Thoracic aorta (tissue), 2 donors: ENCODE results near the gene PSMC5. TPM values are rescaled to one million over a fixed set of nuclear protein-coding genes. Genes with fewer than 3 reads are reported as not detected.

Source experiments
- ATAC-seq: fragments of 150-250 bp; one replicate; pipeline ENCODE4 v1.8.0; 2017; ENCODE audit warnings: low read depth; ENCODE audit not compliant: insufficient number of reproducible peaks, low FRiP score
- DNase-seq: peaks from one replicate; pipeline ENCODE4 v3.0.0-alpha.2; 2020; ENCODE audit warnings: low spot score
- H3K27ac ChIP-seq, 2 donors: fragments of 200-600 bp; sonication (generic); 1 replicate in 1 of 2; 2 replicates in 1 of 2; pipeline ENCODE4 v1.5.1; 2016; ENCODE audit warnings: mild to moderate bottlenecking in 2 of 2, moderate library complexity in 2 of 2
- H3K27me3 ChIP-seq: fragments of 200-600 bp; sonication (generic); replicated peaks from 2 replicates; pipeline ENCODE4 v1.6.0; 2016; ENCODE audit warnings: mild to moderate bottlenecking; ENCODE audit not compliant: insufficient read depth
- H3K36me3 ChIP-seq: fragments of 200-600 bp; sonication (generic); one replicate; pipeline ENCODE4 v1.5.1; 2016
- H3K4me1 ChIP-seq, 2 donors: fragments of 200-600 bp; sonication (generic); 1 replicate in 1 of 2; 2 replicates in 1 of 2; pipeline versions ENCODE4 v1.5.1 to v1.6.0; 2016; ENCODE audit warnings: low read depth in 2 of 2, mild to moderate bottlenecking in 1 of 2; ENCODE audit not compliant: control insufficient read depth in 1 of 2
- H3K4me3 ChIP-seq: fragments of 200-600 bp; sonication (generic); 2 replicates; pipeline ENCODE4 v1.5.1; 2016; ENCODE audit warnings: mild to moderate bottlenecking
- H3K9me3 ChIP-seq: fragments of 200-600 bp; sonication (generic); 2 replicates; pipeline ENCODE4 v1.5.1; 2016
- total RNA-seq, 2 donors: library from RNA; depleted of rRNA; stranded (reverse); fragments of >200 nt; gene quantifications; one replicate each; pipeline versions ENCODE4 v1.1.0 to v1.2.3, GENCODE V29; 2016
- TF ChIP-seq, protein P1 (sequence below): fragments of 200-600 bp; sonication (generic); IDR thresholded peaks from one replicate; pipeline ENCODE4 v1.5.1; 2019; ENCODE audit warnings: antibody characterized with exemption

Gene PSMC5
- total RNA-seq, 2 donors from 2014 or later: 58.5 to 76.1 TPM

- Histone ChIP-seq H3K27me3 (no peaks in the 10 kb centered on the region), H3K4me1 (no peaks in the 10 kb centered on the region), H3K4me3 (no peak overlapping the region), H3K27ac (no peak overlapping the region), H3K36me3 (peaks cover 96% of the 10 kb centered on the region), H3K9me3 (no peaks in the 10 kb centered on the region)
- TF ChIP-seq, protein P1, sequence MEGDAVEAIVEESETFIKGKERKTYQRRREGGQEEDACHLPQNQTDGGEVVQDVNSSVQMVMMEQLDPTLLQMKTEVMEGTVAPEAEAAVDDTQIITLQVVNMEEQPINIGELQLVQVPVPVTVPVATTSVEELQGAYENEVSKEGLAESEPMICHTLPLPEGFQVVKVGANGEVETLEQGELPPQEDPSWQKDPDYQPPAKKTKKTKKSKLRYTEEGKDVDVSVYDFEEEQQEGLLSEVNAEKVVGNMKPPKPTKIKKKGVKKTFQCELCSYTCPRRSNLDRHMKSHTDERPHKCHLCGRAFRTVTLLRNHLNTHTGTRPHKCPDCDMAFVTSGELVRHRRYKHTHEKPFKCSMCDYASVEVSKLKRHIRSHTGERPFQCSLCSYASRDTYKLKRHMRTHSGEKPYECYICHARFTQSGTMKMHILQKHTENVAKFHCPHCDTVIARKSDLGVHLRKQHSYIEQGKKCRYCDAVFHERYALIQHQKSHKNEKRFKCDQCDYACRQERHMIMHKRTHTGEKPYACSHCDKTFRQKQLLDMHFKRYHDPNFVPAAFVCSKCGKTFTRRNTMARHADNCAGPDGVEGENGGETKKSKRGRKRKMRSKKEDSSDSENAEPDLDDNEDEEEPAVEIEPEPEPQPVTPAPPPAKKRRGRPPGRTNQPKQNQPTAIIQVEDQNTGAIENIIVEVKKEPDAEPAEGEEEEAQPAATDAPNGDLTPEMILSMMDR: no peak
- DNase-seq (no peak), ATAC-seq (no peak)
These were observed 11.1 kb upstream of the PSMC5 start for GRCh38 chr17:63816123-63816522.

- H3K9me3 ChIP-seq: no peaks in the 10 kb centered on the region
- H3K36me3 ChIP-seq: peaks cover 96% of the 10 kb centered on the region
- no peak for ATAC-seq
These were observed 10.6 kb upstream of the PSMC5 start for GRCh38 chr17:63816669-63817068.

GRCh38 chr17:63817736-63818385 lies 9.4 kb upstream of the PSMC5 start:
- H3K4me3 ChIP-seq: no peak overlapping the region
- DNase-seq (no peak), ATAC-seq (no peak)

More at GRCh38 chr17:63816669-63817068, 10.6 kb upstream of the PSMC5 start:
- Histone ChIP-seq H3K27ac (no peak overlapping the region), H3K4me1 (no peaks in the 10 kb centered on the region), H3K27me3 (no peaks in the 10 kb centered on the region), H3K4me3 (no peak overlapping the region)
- DNase-seq: no peak
- TF ChIP-seq, protein P1: no peak

DNA sequence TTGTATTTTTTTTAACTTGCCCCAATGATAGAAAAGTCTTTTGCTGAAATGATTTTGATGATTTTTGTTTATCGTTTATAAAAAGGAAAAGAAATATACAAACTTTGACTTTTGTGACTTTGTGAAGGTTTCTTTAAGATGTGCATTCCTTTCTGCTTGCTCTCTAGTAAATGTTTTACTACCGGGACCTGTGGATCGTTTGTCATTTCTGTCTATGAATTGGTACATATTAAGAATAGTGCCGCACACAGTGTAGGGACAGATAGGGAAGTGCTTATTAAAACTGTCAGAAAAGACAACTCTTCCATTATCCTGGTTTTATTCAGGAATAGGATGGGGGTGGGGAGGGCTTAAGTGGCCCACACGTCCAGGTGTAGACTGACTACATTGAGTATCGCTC lies 8.1 kb upstream of the PSMC5 start:
- Histone ChIP-seq H3K27me3 (no peaks in the 10 kb centered on the region), H3K9me3 (no peaks in the 10 kb centered on the region), H3K36me3 (peaks cover 95% of the 10 kb centered on the region), H3K4me1 (no peaks in the 10 kb centered on the region), H3K4me3 (no peak overlapping the region), H3K27ac (no peak overlapping the region)
- TF ChIP-seq, protein P1: no peak
- DNase-seq: no peak
- no peak for ATAC-seq

More at GRCh38 chr17:63817736-63818385, 9.4 kb upstream of the PSMC5 start:
- Histone ChIP-seq H3K27me3 (no peaks in the 10 kb centered on the region), H3K4me1 (no peaks in the 10 kb centered on the region), H3K9me3 (no peaks in the 10 kb centered on the region), H3K27ac (no peak overlapping the region), H3K36me3 (peaks cover 95% of the 10 kb centered on the region)
- TF ChIP-seq, protein P1: no peak

- peaks cover 96% of the 10 kb centered on the region for H3K36me3 ChIP-seq
- TF ChIP-seq, protein P1: no peak
- no peak for DNase-seq
These were observed 7.4 kb upstream of the PSMC5 start for GRCh38 chr17:63819585-63820537.

More at GRCh38 chr17:63819585-63820537, 7.4 kb upstream of the PSMC5 start:
- Histone ChIP-seq H3K4me1 (no peaks in the 10 kb centered on the region), H3K27me3 (no peaks in the 10 kb centered on the region), H3K9me3 (no peaks in the 10 kb centered on the region), H3K27ac (no peak overlapping the region), H3K4me3 (no peak overlapping the region)
- no peak for ATAC-seq
